Measurements from ENCODE around the gene RAB12.

Gene RAB12

GRCh38 chr18:8685141-8685913 lies 76.1 kb downstream of the RAB12 start:
- Mint-ChIP-seq H3K4me3 (no peak overlapping the region), H3K27me3 (no peaks in the 10 kb centered on the region), H3K4me1 (no peaks in the 10 kb centered on the region), H3K36me3 (no peaks in the 10 kb centered on the region), H3K9me3 (no peaks in the 10 kb centered on the region), H3K27ac (no peak overlapping the region)

GRCh38 chr18:8685914-8686216 lies 76.6 kb downstream of the RAB12 start:
- Mint-ChIP-seq H3K9me3 (no peaks in the 10 kb centered on the region), H3K36me3 (no peaks in the 10 kb centered on the region)

GRCh38 chr18:8686611-8687010 lies 77.4 kb downstream of the RAB12 start:
- no peaks in the 10 kb centered on the region for H3K27me3 Mint-ChIP-seq
- no peaks in the 10 kb centered on the region for H3K36me3 Mint-ChIP-seq
- H3K27ac Mint-ChIP-seq, result no peak overlapping the region
- no peak overlapping the region for H3K4me3 Mint-ChIP-seq
- H3K4me1 Mint-ChIP-seq, result no peaks in the 10 kb centered on the region
- H3K9me3 Mint-ChIP-seq, result no peaks in the 10 kb centered on the region

More at GRCh38 chr18:8685914-8686216, 76.6 kb downstream of the RAB12 start:
- Mint-ChIP-seq H3K4me3 (no peak overlapping the region), H3K27ac (no peak overlapping the region), H3K27me3 (no peaks in the 10 kb centered on the region), H3K4me1 (no peaks in the 10 kb centered on the region)

GRCh38 chr18:8688216-8688800 lies 79.1 kb downstream of the RAB12 start:
- no peak overlapping the region for H3K4me3 Mint-ChIP-seq
- H3K27me3 Mint-ChIP-seq, result no peaks in the 10 kb centered on the region
- H3K27ac Mint-ChIP-seq, result no peak overlapping the region

GRCh38 chr18:8688816-8689215 lies 79.6 kb downstream of the RAB12 start:
- Mint-ChIP-seq H3K9me3 (no peaks in the 10 kb centered on the region), H3K4me1 (no peaks in the 10 kb centered on the region), H3K27me3 (no peaks in the 10 kb centered on the region), H3K4me3 (no peak overlapping the region), H3K36me3 (no peaks in the 10 kb centered on the region), H3K27ac (no peak overlapping the region)

More at GRCh38 chr18:8688216-8688800, 79.1 kb downstream of the RAB12 start:
- H3K4me1 Mint-ChIP-seq, result no peaks in the 10 kb centered on the region
- no peaks in the 10 kb centered on the region for H3K9me3 Mint-ChIP-seq
- H3K36me3 Mint-ChIP-seq, result no peaks in the 10 kb centered on the region

Measured in activated naive CD4-positive, alpha-beta T cell treated with anti-CD3 and anti-CD28 coated beads, Interleukin-2, amount 50 U/mL, for 24 hours (primary cell).